K562 (cell line): ENCODE results near the gene MEAF6. TPM values are rescaled to one million over a fixed set of nuclear protein-coding genes. Genes with fewer than 3 reads are reported as not detected.

Experiments used
- ATAC-seq: fragments of 200-7000 bp; cut with Tn5 transposase; 3 replicates; pipeline ENCODE4 v1.9.1; 2020; ENCODE audit warnings: moderate library complexity
- BruUV-seq: library from RNA; stranded (reverse); fragments of 400-500 nt; replicated peaks from 2 replicates; lab custom pipeline; 2021; lab: Mats Ljungman, UMichigan
- CTCF ChIA-PET: fragments of 300-600 bp; formaldehyde crosslinking; extraction: SDS; loops from one replicate; lab custom pipeline; 2021; ENCODE audit warnings: low intra/inter-chr PET ratio; lab: Yijun Ruan, JAX
- POLR2A ChIA-PET: fragments of 300-600, 350-650 bp; sonication (Branson Sonifier 250); formaldehyde crosslinking; extraction: SDS; loops from one replicate; lab custom pipeline; 2021; ENCODE audit warnings: antibody characterized with exemption, inconsistent platforms; lab: Yijun Ruan, JAX
- DNase-seq, 4 experiments: peaks; one replicate each; pipeline versions ENCODE4 v3.0.0 to v3.0.0-alpha.2; 2011 to 2018; ENCODE audit warnings: low spot score in 3 of 4, mixed read lengths in 3 of 4; ENCODE audit errors: extremely low read depth in 1 of 4
- FAIRE-seq: peaks from 2 replicates; lab custom pipeline; 2011; peaks lifted over from hg19 to GRCh38; lab: Jason Lieb, UNC
- H2AFZ ChIP-seq: 2 replicates; pipeline ENCODE4 v1.6.0; 2011; ENCODE audit warnings: low read depth, low read length, control low read depth, inconsistent platforms
- H3K27ac ChIP-seq: fragments of 200-600 bp; 3 replicates; pipeline ENCODE4 v1.8.0; 2011; ENCODE audit warnings: low read depth, mild to moderate bottlenecking, control low read depth, inconsistent platforms, low read length, moderate library complexity, mixed read lengths; ENCODE audit errors: extremely low read depth
- H3K27me3 ChIP-seq, 2 experiments: fragments of 300-600 bp in 1 of 2; 2 replicates in 1 of 2; 3 replicates in 1 of 2; pipeline versions ENCODE4 v1.6.0 to v1.8.0; 2011; ENCODE audit warnings: inconsistent platforms in 2 of 2, low read length in 2 of 2, mild to moderate bottlenecking in 1 of 2, mixed read lengths in 1 of 2, moderate library complexity in 1 of 2; ENCODE audit not compliant: control insufficient read depth in 2 of 2, insufficient read depth in 2 of 2
- H3K36me3 ChIP-seq: fragments of 300-600 bp; 3 replicates; pipeline ENCODE4 v1.8.0; 2011; ENCODE audit warnings: mild to moderate bottlenecking, low read length, inconsistent platforms; ENCODE audit not compliant: control insufficient read depth, insufficient read depth
- H3K4me1 ChIP-seq, 2 experiments: fragments of 200-600 bp in 1 of 2; replicated peaks in 1 of 2; 2 replicates in 1 of 2; 3 replicates in 1 of 2; pipeline versions ENCODE4 v1.5.1 to v1.8.0; 2011; ENCODE audit warnings: inconsistent platforms in 2 of 2, low read length in 2 of 2, mild to moderate bottlenecking in 1 of 2, mixed read lengths in 1 of 2, moderate library complexity in 1 of 2; ENCODE audit not compliant: control insufficient read depth in 2 of 2, insufficient read depth in 2 of 2
- H3K4me2 ChIP-seq: 2 replicates; pipeline ENCODE4 v1.6.1; 2011; ENCODE audit warnings: low read length, control low read depth, inconsistent platforms, mixed read lengths; ENCODE audit not compliant: insufficient read depth
- H3K4me3 ChIP-seq: fragments of 200-600 bp; sonication (generic), shearing (Covaris generic); 2 replicates; pipeline ENCODE4 v1.5.1; 2016; ENCODE audit warnings: control low read depth, inconsistent platforms
- H3K79me2 ChIP-seq: fragments of 200-600 bp; 3 replicates; pipeline ENCODE4 v1.8.0; 2011; ENCODE audit warnings: low read length, inconsistent platforms; ENCODE audit not compliant: control insufficient read depth, insufficient read depth
- H3K9ac ChIP-seq, 2 experiments: 2 replicates each; pipeline versions ENCODE4 v1.6.0 to v1.6.1; 2011; ENCODE audit warnings: low read depth in 2 of 2, low read length in 2 of 2, control low read depth in 1 of 2, inconsistent platforms in 1 of 2, mild to moderate bottlenecking in 1 of 2, mixed read lengths in 1 of 2; ENCODE audit not compliant: insufficient read depth in 1 of 2
- H3K9me1 ChIP-seq: one replicate; pipeline ENCODE4 v1.6.0; 2011; ENCODE audit warnings: inconsistent platforms, mild to moderate bottlenecking, low read length, moderate library complexity; ENCODE audit not compliant: control insufficient read depth, insufficient read depth
- H3K9me3 ChIP-seq: replicated peaks from 2 replicates; pipeline ENCODE4 v1.5.1; 2011; ENCODE audit warnings: low read depth, low read length, inconsistent platforms; ENCODE audit not compliant: control insufficient read depth, insufficient read depth
- H4K20me1 ChIP-seq: replicated peaks from 2 replicates; pipeline ENCODE4 v1.6.1; 2011; ENCODE audit warnings: low read length, inconsistent platforms, mixed read lengths; ENCODE audit not compliant: control insufficient read depth, insufficient read depth
- CBX1 ChIP-seq: sonication (generic); IDR thresholded peaks from 2 replicates; pipeline ENCODE4 v1.6.1; 2016; ENCODE audit warnings: antibody characterized with exemption, low read depth, mild to moderate bottlenecking
- FOXJ3 ChIP-seq: sonication (generic); formaldehyde crosslinking; IDR thresholded peaks from 2 replicates; pipeline ENCODE4 v1.4.0; 2020; ENCODE audit warnings: mild to moderate bottlenecking, missing genetic modification reagents
- PHB2 ChIP-seq: fragments of 450-650 bp; IDR thresholded peaks from 2 replicates; pipeline ENCODE4 v1.6.1; 2017; ENCODE audit warnings: low read depth
- ZBTB5 ChIP-seq: fragments of 450-650 bp; IDR thresholded peaks from 2 replicates; pipeline ENCODE4 v1.6.1; 2017; ENCODE audit warnings: antibody characterized with exemption
- in situ Hi-C: fragments of 300-500 bp; cut with MboI; formaldehyde crosslinking; loops from 4 replicates; pipeline ENCODE4 v1.15.0; 2018; ENCODE audit warnings: inconsistent platforms, mixed read lengths
- intact Hi-C: fragments of 100-400 bp; cut with micrococcal nuclease; formaldehyde crosslinking; loops from 2 replicates; pipeline ENCODE4 v1.14.2; 2022
- polyA plus RNA-seq, 8 experiments: library from polyadenylated mRNA; depleted of rRNA in 4 of 8; stranded (reverse) in 5 of 8; unstranded in 3 of 8; fragments of >200 nt; fragmentation: Nextera tagmentation in 2 of 8; fragmentation: Illumina TruSeq in 1 of 8; extraction: Ambion mirVana in 2 of 8; extraction: Trizol in 1 of 8; gene quantifications; 2 replicates each; pipeline versions ENCODE4 v1.2.1 to v1.2.3, GENCODE V29; 2011 to 2014; ENCODE audit warnings: inconsistent platforms in 1 of 8, missing spikeins in 1 of 8
- total RNA-seq, 7 experiments: library from RNA; depleted of rRNA in 6 of 7; stranded (reverse); fragments of >200 nt in 6 of 7; fragmentation: Illumina TruSeq in 2 of 7; extraction: Trizol in 2 of 7; gene quantifications; 2 replicates each; pipeline versions ENCODE4 v1.2.1 to v1.2.3, GENCODE V29; 2011 to 2021; ENCODE audit warnings: low replicate concordance in 1 of 7
- TF ChIP-seq, protein P1 (sequence below): sonication (generic); formaldehyde crosslinking; IDR thresholded peaks from 2 replicates; pipeline ENCODE4 v1.8.0; 2022; ENCODE audit warnings: missing genetic modification reagents, mild to moderate bottlenecking, moderate library complexity, borderline replicate concordance

Gene MEAF6
- total and polyA plus RNA-seq, 9 of the 15 experiments (the other 6 are each of a cell fraction or from before 2014, with no cell fraction given) = 55.0 to 151 (median 92.3) TPM

DNA sequence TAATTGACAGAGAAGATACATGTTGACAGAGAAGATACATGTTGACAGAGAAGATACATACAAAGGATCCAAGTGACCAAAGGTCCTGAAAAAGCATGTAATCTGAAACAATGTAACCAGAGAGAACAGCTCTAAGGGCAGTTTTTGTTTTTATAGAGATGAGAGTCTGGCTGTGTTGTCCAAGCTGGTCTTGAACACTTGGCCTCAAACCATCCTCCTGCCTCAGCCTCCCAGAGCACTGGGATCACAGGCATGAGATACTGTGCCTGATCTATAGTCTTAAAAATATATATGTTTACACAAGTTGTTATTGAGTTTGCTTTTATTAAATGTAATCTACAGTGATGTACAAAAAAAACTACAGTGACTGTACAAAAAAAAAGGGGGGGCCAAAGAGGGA is 12.5 kb downstream of the MEAF6 start:
- POLR2A ChIA-PET = interaction anchor here (6.1 to 8.8 kb wide), 2 partner anchors 12 to 17 kb away, joined by 42 to 65 read pairs; partner anchors contain the start of gene MEAF6

More for the DNA sequence above, 12.5 kb downstream of the MEAF6 start:
- Histone ChIP-seq H3K4me1 (0 out of 5 replicates have a peak, but pooled peaks cover 0 to 4% of the 10 kb centered on the region in 2 experiments), H3K27me3 (no peaks in the 10 kb centered on the region), H3K9me3 (no peaks in the 10 kb centered on the region), H4K20me1 (no peaks in the 10 kb centered on the region), H2AFZ (no peak overlapping the region), H3K36me3 (peaks cover 82% of the 10 kb centered on the region), H3K79me2 (0 out of 3 replicates have a peak, but pooled peaks cover 2% of the 10 kb centered on the region), H3K4me2 (no peak overlapping the region), H3K4me3 (no peak overlapping the region), H3K27ac (no peak overlapping the region), H3K9ac (no peak overlapping the region), H3K9me1 (no peaks in the 10 kb centered on the region)
- in situ Hi-C loops = no loop called here
- ATAC-seq (no peak), FAIRE-seq (no peak), DNase-seq (no peak)
- TF ChIP-seq CBX1 = no peak
- TF ChIP-seq PHB2 = no peak
- no peak for TF ChIP-seq ZBTB5
- TF ChIP-seq FOXJ3 = no peak
- TF ChIP-seq, protein P1, sequence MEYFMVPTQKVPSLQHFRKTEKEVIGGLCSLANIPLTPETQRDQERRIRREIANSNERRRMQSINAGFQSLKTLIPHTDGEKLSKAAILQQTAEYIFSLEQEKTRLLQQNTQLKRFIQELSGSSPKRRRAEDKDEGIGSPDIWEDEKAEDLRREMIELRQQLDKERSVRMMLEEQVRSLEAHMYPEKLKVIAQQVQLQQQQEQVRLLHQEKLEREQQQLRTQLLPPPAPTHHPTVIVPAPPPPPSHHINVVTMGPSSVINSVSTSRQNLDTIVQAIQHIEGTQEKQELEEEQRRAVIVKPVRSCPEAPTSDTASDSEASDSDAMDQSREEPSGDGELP (CRISPR knock-in tag) = no peak
- intact Hi-C loops = no loop called here
- CTCF ChIA-PET = no interaction called here
- BruUV-seq = no TSS peak
